Prostate gland (tissue), 2 donors: ENCODE results near the gene XRCC1. TPM values are rescaled to one million over a fixed set of nuclear protein-coding genes. Genes with fewer than 3 reads are reported as not detected.

Experiments used
- DNase-seq: peaks from one replicate; pipeline ENCODE4 v3.0.0-alpha.2; 2019; ENCODE audit warnings: low spot score
- H3K27ac ChIP-seq, 2 donors: fragments of 200-600 bp; sonication (generic); 2 replicates each; pipeline ENCODE4 v1.5.1; 2017 to 2019
- H3K27me3 ChIP-seq: fragments of 200-600 bp; sonication (generic); replicated peaks from 2 replicates; pipeline ENCODE4 v1.5.1; 2019; ENCODE audit not compliant: insufficient read depth
- H3K36me3 ChIP-seq, 2 donors: fragments of 200-600 bp; sonication (generic); 1 replicate in 1 of 2; 2 replicates in 1 of 2; pipeline versions ENCODE4 v1.5.1 to v1.8.1; 2017 to 2019
- H3K4me1 ChIP-seq: fragments of 200-600 bp; sonication (generic); replicated peaks from 2 replicates; pipeline ENCODE4 v1.5.1; 2019
- H3K4me3 ChIP-seq, 2 donors: fragments of 200-600 bp; sonication (generic); 2 replicates each; pipeline ENCODE4 v1.5.1; 2017 to 2019
- H3K9me3 ChIP-seq: fragments of 200-600 bp; sonication (generic); 2 replicates; pipeline ENCODE4 v1.5.1; 2017
- CTCF ChIP-seq, 4 experiments: fragments of 200-600 bp in 2 of 4; fragments of 450-650 bp in 2 of 4; sonication (generic) in 2 of 4; IDR thresholded peaks; 1 replicate in 3 of 4; 2 replicates in 1 of 4; pipeline ENCODE4 v1.5.1; 2016 to 2019; ENCODE audit warnings: antibody characterized with exemption in 4 of 4, mild to moderate bottlenecking in 2 of 4, moderate library complexity in 2 of 4
- POLR2A ChIP-seq: fragments of 450-650 bp; IDR thresholded peaks from one replicate; pipeline ENCODE4 v1.6.1; 2016; ENCODE audit warnings: antibody characterized with exemption, mild to moderate bottlenecking
- POLR2AphosphoS5 ChIP-seq: sonication (generic); formaldehyde crosslinking; IDR thresholded peaks from one replicate; pipeline ENCODE4 v1.6.1; 2017; ENCODE audit warnings: antibody characterized with exemption
- WGBS: methylation state at CpG from one replicate; pipeline ENCODE4 v1.1.5; 2018; 5-methylcytosine and 5-hydroxymethylcytosine counted together
- intact Hi-C: fragments of 100-400 bp; cut with DNase I; formaldehyde crosslinking; loops from one replicate; pipeline ENCODE4 v1.14.2; 2022
- total RNA-seq, 2 donors: library from RNA; depleted of rRNA; stranded (reverse); fragments of >200 nt; gene quantifications; one replicate each; pipeline ENCODE4 v1.1.0, GENCODE V29; 2016

Gene XRCC1
- total RNA-seq, 2 donors from 2014 or later = 25.8 to 52.5 TPM

GRCh38 chr19:43575955-43576878 is 890 bp upstream of the XRCC1 start:
- intact Hi-C loops = loop anchor here (1.0 to 5.0 kb wide), 2 partner anchors 20 to 39 kb away; partner anchors contain the start of genes IRGQ and ZNF576
- WGBS = 64% methylated on average over 37 of the region's 37 CpGs
- no peak for TF ChIP-seq POLR2AphosphoS5
- no peak for TF ChIP-seq CTCF (IDR thresholded peaks at IDR 0.05)
- no peak for TF ChIP-seq POLR2A
- peak overlapping the region; percentile 65 to 71 for H3K4me3 ChIP-seq
- H3K9me3 ChIP-seq = no peaks in the 10 kb centered on the region
- H3K27ac ChIP-seq = peak overlapping the region; percentile 55 to 60
- no peaks in the 10 kb centered on the region for H3K27me3 ChIP-seq
- DNase-seq = no peak
- H3K36me3 ChIP-seq = no peaks in the 10 kb centered on the region
- H3K4me1 ChIP-seq = no peaks in the 10 kb centered on the region

GRCh38 chr19:43574424-43575155 is 737 bp downstream of the XRCC1 start:
- WGBS = 22% methylated on average over 12 of the region's 12 CpGs
- H3K27ac ChIP-seq = peak overlapping the region; percentile 75 to 77
- H3K4me3 ChIP-seq = peak overlapping the region; percentile 65 to 71
- DNase-seq = no peak
- H3K9me3 ChIP-seq = no peaks in the 10 kb centered on the region
- TF ChIP-seq POLR2AphosphoS5 (no peak), CTCF (IDR thresholded peaks at IDR 0.05) (no peak), POLR2A (no peak)
- no peaks in the 10 kb centered on the region for H3K27me3 ChIP-seq
- no peaks in the 10 kb centered on the region for H3K4me1 ChIP-seq
- no peaks in the 10 kb centered on the region for H3K36me3 ChIP-seq
- intact Hi-C loops = loop anchor here (1.0 to 5.0 kb wide), 2 partner anchors 22 to 37 kb away; partner anchors contain the start of genes IRGQ and ZNF576

GRCh38 chr19:43572171-43572588 is 3.1 kb downstream of the XRCC1 start:
- Histone ChIP-seq H3K27me3 (no peaks in the 10 kb centered on the region), H3K9me3 (no peaks in the 10 kb centered on the region), H3K36me3 (no peaks in the 10 kb centered on the region), H3K4me3 (no peak overlapping the region), H3K4me1 (no peaks in the 10 kb centered on the region), H3K27ac (no peak overlapping the region)
- WGBS = 52% methylated on average over 3 of the region's 3 CpGs
- intact Hi-C loops = no loop called here
- DNase-seq = no peak
- TF ChIP-seq POLR2AphosphoS5 (no peak), POLR2A (no peak), CTCF (IDR thresholded peaks at IDR 0.05) (no peak)

- intact Hi-C loops = no loop called here
- WGBS = 89% methylated on average over 5 of the region's 5 CpGs
- H3K36me3 ChIP-seq = no peaks in the 10 kb centered on the region
- no peak for TF ChIP-seq POLR2AphosphoS5
- TF ChIP-seq POLR2A = no peak
- no peak for TF ChIP-seq CTCF (IDR thresholded peaks at IDR 0.05)
- no peaks in the 10 kb centered on the region for H3K4me1 ChIP-seq
- H3K27me3 ChIP-seq = no peaks in the 10 kb centered on the region
- H3K27ac ChIP-seq = no peak overlapping the region
- DNase-seq = no peak
- H3K9me3 ChIP-seq = no peaks in the 10 kb centered on the region
- no peak overlapping the region for H3K4me3 ChIP-seq
These were observed 5.0 kb downstream of the XRCC1 start for GRCh38 chr19:43570174-43570791.
